A549 (cell line): ENCODE results near the gene ATP1A3.

Experiments
- BHLHE40 ChIP-seq: IDR thresholded peaks from 2 replicates; pipeline ENCODE4 v1.6.1; 2012; ENCODE audit warnings: low read depth, low read length, inconsistent platforms
- RAD21 ChIP-seq, 2 experiments: fragments of >200 bp in 1 of 2; sonication (Bioruptor Twin) in 1 of 2; formaldehyde crosslinking in 1 of 2; IDR thresholded peaks in 1 of 2; conservative IDR thresholded peaks in 1 of 2; 2 replicates in 1 of 2; 3 replicates in 1 of 2; pipeline ENCODE4 v1.6.1; 2012 to 2018; ENCODE audit warnings: inconsistent platforms in 1 of 2
- SREBF2 ChIP-seq: fragments of 450-650 bp; IDR thresholded peaks from 2 replicates; pipeline ENCODE4 v1.6.1; 2014; ENCODE audit warnings: mild to moderate bottlenecking, moderate library complexity
- TF ChIP-seq, protein P1 (sequence below): fragments of >200 bp; sonication (Bioruptor Twin); formaldehyde crosslinking; IDR thresholded peaks from 3 replicates; pipeline ENCODE4 v1.5.1; 2016

DNA sequence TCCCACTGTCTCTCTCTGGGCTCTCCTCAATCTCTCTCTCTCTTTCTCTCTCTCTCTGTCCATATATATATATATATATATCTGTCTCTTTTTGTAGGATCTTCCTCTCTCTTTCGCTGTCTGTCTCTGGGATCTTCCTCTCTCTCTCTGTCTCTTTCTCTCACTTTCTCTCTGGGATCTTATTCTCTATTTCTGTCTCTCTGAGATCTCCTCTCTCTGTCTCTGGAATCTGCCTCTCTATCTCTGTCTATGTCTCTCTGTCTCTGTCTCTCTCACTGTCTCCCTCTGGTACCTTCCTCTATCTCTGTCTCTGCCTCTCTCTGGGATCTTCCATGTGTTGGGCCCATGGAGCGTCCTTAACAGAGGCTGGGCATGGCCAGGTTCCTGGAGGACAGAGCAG, 3.4 kb downstream of the ATP1A3 start:
- TF ChIP-seq, protein P1, sequence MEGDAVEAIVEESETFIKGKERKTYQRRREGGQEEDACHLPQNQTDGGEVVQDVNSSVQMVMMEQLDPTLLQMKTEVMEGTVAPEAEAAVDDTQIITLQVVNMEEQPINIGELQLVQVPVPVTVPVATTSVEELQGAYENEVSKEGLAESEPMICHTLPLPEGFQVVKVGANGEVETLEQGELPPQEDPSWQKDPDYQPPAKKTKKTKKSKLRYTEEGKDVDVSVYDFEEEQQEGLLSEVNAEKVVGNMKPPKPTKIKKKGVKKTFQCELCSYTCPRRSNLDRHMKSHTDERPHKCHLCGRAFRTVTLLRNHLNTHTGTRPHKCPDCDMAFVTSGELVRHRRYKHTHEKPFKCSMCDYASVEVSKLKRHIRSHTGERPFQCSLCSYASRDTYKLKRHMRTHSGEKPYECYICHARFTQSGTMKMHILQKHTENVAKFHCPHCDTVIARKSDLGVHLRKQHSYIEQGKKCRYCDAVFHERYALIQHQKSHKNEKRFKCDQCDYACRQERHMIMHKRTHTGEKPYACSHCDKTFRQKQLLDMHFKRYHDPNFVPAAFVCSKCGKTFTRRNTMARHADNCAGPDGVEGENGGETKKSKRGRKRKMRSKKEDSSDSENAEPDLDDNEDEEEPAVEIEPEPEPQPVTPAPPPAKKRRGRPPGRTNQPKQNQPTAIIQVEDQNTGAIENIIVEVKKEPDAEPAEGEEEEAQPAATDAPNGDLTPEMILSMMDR = no peak
- no peak for TF ChIP-seq RAD21 (conservative IDR thresholded peaks at IDR 0.05 in 1 of 2, IDR thresholded peaks at IDR 0.05 in 1 of 2)
- no peak for TF ChIP-seq SREBF2
- TF ChIP-seq BHLHE40 = no peak
